Measurements from ENCODE around the gene KCNQ1.

Gene KCNQ1

GRCh38 chr11:2750682-2751522 lies 306.1 kb downstream of the KCNQ1 start:
- DNase-seq = no peak
- Mint-ChIP-seq H3K27ac (no peak overlapping the region), H3K4me3 (no peak overlapping the region), H3K4me1 (no peaks in the 10 kb centered on the region), H3K36me3 (no peaks in the 10 kb centered on the region), H3K9me3 (no peaks in the 10 kb centered on the region), H3K27me3 (no peaks in the 10 kb centered on the region)
- CTCF ChIA-PET = no interaction called here

- Mint-ChIP-seq H3K27ac (no peak overlapping the region), H3K9me3 (no peaks in the 10 kb centered on the region), H3K36me3 (no peaks in the 10 kb centered on the region), H3K4me1 (no peaks in the 10 kb centered on the region), H3K4me3 (no peak overlapping the region), H3K27me3 (no peaks in the 10 kb centered on the region)
- CTCF ChIA-PET = no interaction called here
- no peak for DNase-seq
These were observed 306.9 kb downstream of the KCNQ1 start for GRCh38 chr11:2751523-2752203.

- CTCF ChIA-PET = no interaction called here
- no peak for DNase-seq
- no peak overlapping the region for H3K4me3 Mint-ChIP-seq
- no peaks in the 10 kb centered on the region for H3K27me3 Mint-ChIP-seq
- no peaks in the 10 kb centered on the region for H3K36me3 Mint-ChIP-seq
- H3K4me1 Mint-ChIP-seq = no peaks in the 10 kb centered on the region
- H3K27ac Mint-ChIP-seq = no peak overlapping the region
- H3K9me3 Mint-ChIP-seq = no peaks in the 10 kb centered on the region
These were observed 307.5 kb downstream of the KCNQ1 start for GRCh38 chr11:2752204-2752770.

- H3K36me3 Mint-ChIP-seq = no peaks in the 10 kb centered on the region
- no peak overlapping the region for H3K27ac Mint-ChIP-seq
- no peak overlapping the region for H3K4me3 Mint-ChIP-seq
- H3K4me1 Mint-ChIP-seq = no peaks in the 10 kb centered on the region
- H3K9me3 Mint-ChIP-seq = no peaks in the 10 kb centered on the region
- CTCF ChIA-PET = no interaction called here
- DNase-seq = no peak
- no peaks in the 10 kb centered on the region for H3K27me3 Mint-ChIP-seq
These were observed 308.1 kb downstream of the KCNQ1 start for GRCh38 chr11:2752923-2753322.

GRCh38 chr11:2754008-2754407 lies 309.2 kb downstream of the KCNQ1 start:
- DNase-seq = no peak
- CTCF ChIA-PET = no interaction called here
- Mint-ChIP-seq H3K36me3 (no peaks in the 10 kb centered on the region), H3K27me3 (no peaks in the 10 kb centered on the region), H3K9me3 (no peaks in the 10 kb centered on the region), H3K27ac (no peak overlapping the region), H3K4me1 (no peaks in the 10 kb centered on the region), H3K4me3 (no peak overlapping the region)

- H3K36me3 Mint-ChIP-seq = no peaks in the 10 kb centered on the region
- no peak overlapping the region for H3K27ac Mint-ChIP-seq
- H3K9me3 Mint-ChIP-seq = no peaks in the 10 kb centered on the region
- DNase-seq = no peak
- no peaks in the 10 kb centered on the region for H3K27me3 Mint-ChIP-seq
- no peak overlapping the region for H3K4me3 Mint-ChIP-seq
- CTCF ChIA-PET = no interaction called here
- H3K4me1 Mint-ChIP-seq = no peaks in the 10 kb centered on the region
These were observed 310.3 kb downstream of the KCNQ1 start for GRCh38 chr11:2755071-2755470.

GRCh38 chr11:2758751-2759150 lies 313.9 kb downstream of the KCNQ1 start:
- Mint-ChIP-seq H3K36me3 (no peaks in the 10 kb centered on the region), H3K4me1 (no peaks in the 10 kb centered on the region), H3K4me3 (no peak overlapping the region), H3K9me3 (no peaks in the 10 kb centered on the region), H3K27ac (no peak overlapping the region), H3K27me3 (no peaks in the 10 kb centered on the region)
- peak; percentile 6 for DNase-seq
- CTCF ChIA-PET = no interaction called here

- Mint-ChIP-seq H3K9me3 (no peaks in the 10 kb centered on the region), H3K27me3 (no peaks in the 10 kb centered on the region), H3K27ac (no peak overlapping the region), H3K4me1 (no peaks in the 10 kb centered on the region), H3K36me3 (no peaks in the 10 kb centered on the region), H3K4me3 (no peak overlapping the region)
- CTCF ChIA-PET = no interaction called here
- peak; percentile 8 for DNase-seq
These were observed 314.7 kb downstream of the KCNQ1 start for GRCh38 chr11:2759228-2760195.

GRCh38 chr11:2760196-2760871 lies 315.5 kb downstream of the KCNQ1 start:
- peaks cover under 1% of the 10 kb centered on the region for H3K9me3 Mint-ChIP-seq
- no peaks in the 10 kb centered on the region for H3K36me3 Mint-ChIP-seq
- H3K4me3 Mint-ChIP-seq = no peak overlapping the region
- no peaks in the 10 kb centered on the region for H3K4me1 Mint-ChIP-seq
- H3K27me3 Mint-ChIP-seq = no peaks in the 10 kb centered on the region
- CTCF ChIA-PET = no interaction called here
- DNase-seq = peak; percentile 8
- H3K27ac Mint-ChIP-seq = no peak overlapping the region

GRCh38 chr11:2761131-2762030 lies 316.6 kb downstream of the KCNQ1 start:
- Mint-ChIP-seq H3K9me3 (peaks cover 4% of the 10 kb centered on the region), H3K4me3 (no peak overlapping the region), H3K36me3 (no peaks in the 10 kb centered on the region), H3K4me1 (no peaks in the 10 kb centered on the region), H3K27ac (peak overlapping the region; percentile 59), H3K27me3 (no peaks in the 10 kb centered on the region)
- CTCF ChIA-PET = no interaction called here
- peak; percentile 16 for DNase-seq

GRCh38 chr11:2762031-2762380 lies 317.2 kb downstream of the KCNQ1 start:
- no peaks in the 10 kb centered on the region for H3K36me3 Mint-ChIP-seq
- no peak for DNase-seq
- no peak overlapping the region for H3K4me3 Mint-ChIP-seq
- H3K4me1 Mint-ChIP-seq = no peaks in the 10 kb centered on the region
- H3K27ac Mint-ChIP-seq = no peak overlapping the region
- CTCF ChIA-PET = no interaction called here
- H3K27me3 Mint-ChIP-seq = no peaks in the 10 kb centered on the region
- peaks cover 4% of the 10 kb centered on the region for H3K9me3 Mint-ChIP-seq

GRCh38 chr11:2762451-2762850 lies 317.6 kb downstream of the KCNQ1 start:
- H3K4me1 Mint-ChIP-seq = no peaks in the 10 kb centered on the region
- no peak overlapping the region for H3K27ac Mint-ChIP-seq
- H3K27me3 Mint-ChIP-seq = no peaks in the 10 kb centered on the region
- CTCF ChIA-PET = no interaction called here
- H3K4me3 Mint-ChIP-seq = no peak overlapping the region
- DNase-seq = peak; percentile 14
- no peaks in the 10 kb centered on the region for H3K36me3 Mint-ChIP-seq
- H3K9me3 Mint-ChIP-seq = peaks cover 4% of the 10 kb centered on the region

- no peak overlapping the region for H3K4me3 Mint-ChIP-seq
- H3K27me3 Mint-ChIP-seq = no peaks in the 10 kb centered on the region
- no peak overlapping the region for H3K27ac Mint-ChIP-seq
These were observed 319.2 kb downstream of the KCNQ1 start for GRCh38 chr11:2763984-2764383.

More at GRCh38 chr11:2763984-2764383, 319.2 kb downstream of the KCNQ1 start:
- CTCF ChIA-PET = no interaction called here
- Mint-ChIP-seq H3K4me1 (no peaks in the 10 kb centered on the region), H3K9me3 (peaks cover 4% of the 10 kb centered on the region), H3K36me3 (no peaks in the 10 kb centered on the region)
- no peak for DNase-seq

Data from activated naive CD4-positive, alpha-beta T cell treated with anti-CD3 and anti-CD28 coated beads, Interleukin-2, amount 10 ng/mL, durations not matched to agents 7 days and 5 days (primary cell).